Ramos (cell line): Measurements from ENCODE around the gene ABHD17A.
"Not testable (repeated sequence)": the region's sequence is repeated elsewhere in the genome, so short reads cannot be mapped to it uniquely, and the experiment has no call there.

Source experiments
- in situ Hi-C: fragments of 300-500 bp; cut with MboI; formaldehyde crosslinking; loops from one replicate; pipeline ENCODE4 v1.14.3; 2022; ENCODE audit warnings: low sequenced_read_pairs; ENCODE audit not compliant: unreplicated experiment

The ABHD17A gene

DNA sequence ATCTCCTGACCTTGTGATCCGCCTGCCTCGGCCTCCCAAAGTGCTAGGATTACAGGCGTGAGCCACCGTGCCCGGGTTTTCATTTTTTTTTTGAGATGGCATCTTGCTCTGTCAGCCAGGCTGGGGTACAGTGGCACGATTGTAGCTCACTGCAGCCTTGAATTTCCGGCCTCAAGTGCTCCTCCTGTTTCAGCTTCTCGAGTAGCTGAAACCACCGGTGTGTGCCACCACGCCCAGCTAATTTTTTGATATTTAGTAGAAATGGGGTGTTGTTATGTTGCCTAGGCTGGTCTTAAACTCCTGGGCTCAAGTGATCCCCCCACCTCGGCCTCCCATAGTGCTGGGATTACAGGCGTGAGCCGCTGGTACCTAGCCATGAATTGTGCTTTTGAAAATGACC, 25.8 kb upstream of the ABHD17A start:
- in situ Hi-C loops: no loop called here

- in situ Hi-C loops: no loop called here
Measured at GRCh38 chr19:1910177-1910576, 24.9 kb upstream of the ABHD17A start.

DNA sequence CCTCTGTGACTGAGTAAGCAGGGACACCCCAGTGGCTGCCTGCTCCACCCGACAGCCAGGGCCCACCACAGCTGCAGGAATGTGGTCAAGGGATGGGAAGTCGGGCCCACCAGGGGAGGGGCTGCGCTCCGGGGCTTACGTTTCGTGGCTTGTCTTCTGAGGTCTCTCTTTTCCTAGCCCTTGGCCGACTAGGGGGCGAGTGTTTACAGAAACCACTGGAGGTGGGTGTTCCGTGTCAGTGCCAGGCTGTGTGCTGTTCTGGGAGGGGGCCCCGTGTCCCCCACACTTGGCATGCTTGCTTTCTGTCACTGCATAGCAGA, 24.4 kb upstream of the ABHD17A start:
- in situ Hi-C loops: no loop called here

DNA sequence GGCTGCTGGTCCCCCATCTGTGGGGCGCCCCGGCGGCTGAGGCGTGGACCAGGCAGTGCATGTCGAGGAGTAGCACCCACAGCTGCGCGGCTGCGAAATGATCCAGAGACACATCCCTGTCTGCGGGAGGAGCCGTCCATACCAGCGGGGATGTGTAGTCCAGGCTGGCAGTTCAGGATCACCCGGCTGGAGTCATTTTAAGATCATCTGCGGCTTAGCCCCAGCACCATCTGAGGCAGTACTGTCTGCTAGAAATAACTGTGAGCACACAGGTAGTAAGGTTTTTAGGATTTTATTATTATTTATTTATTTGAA, 23.0 kb upstream of the ABHD17A start:
- in situ Hi-C loops: no loop called here

DNA sequence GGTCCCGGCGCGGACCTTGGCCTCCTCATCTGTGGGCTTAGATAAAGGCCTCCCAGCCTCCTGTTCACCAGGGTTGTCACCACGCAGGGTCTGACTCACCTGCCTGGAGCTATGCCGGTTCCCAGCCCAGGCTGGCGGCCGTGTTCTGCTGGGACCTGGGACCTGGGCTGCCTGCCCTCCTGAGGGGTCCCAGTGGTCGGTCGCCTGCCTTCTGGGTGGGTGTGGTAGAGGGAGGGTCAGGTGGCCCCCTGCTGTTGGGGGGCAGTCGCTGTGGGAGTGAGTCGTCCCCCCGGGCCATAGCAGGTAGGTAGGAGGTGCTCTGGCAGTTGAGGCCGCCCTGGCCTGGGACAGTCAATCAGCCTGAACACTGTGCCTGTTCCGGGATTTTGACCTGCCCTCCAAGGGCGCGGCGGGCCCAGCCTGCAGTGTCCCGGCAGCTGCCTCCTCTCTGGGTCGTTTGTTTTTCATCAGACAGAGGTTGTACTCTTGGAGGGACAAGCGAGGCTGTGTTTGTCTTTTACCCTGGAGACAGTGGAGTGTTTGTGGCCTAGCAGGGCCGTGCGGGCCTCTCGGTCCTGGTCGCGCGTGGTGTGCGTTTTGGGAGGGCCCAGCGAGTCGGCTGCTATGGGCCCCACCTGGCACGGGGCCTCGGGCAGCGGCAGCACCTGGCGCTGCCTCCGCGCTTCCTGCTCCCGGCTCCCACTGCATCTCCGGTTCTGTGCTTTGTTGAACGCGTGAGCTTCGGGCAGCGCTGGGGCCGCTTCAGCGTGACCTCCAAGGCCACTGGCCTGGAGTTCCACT, 22.5 kb upstream of the ABHD17A start:
- in situ Hi-C loops: no loop called here

- in situ Hi-C loops: no loop called here
Measured at GRCh38 chr19:1906985-1907562, 21.8 kb upstream of the ABHD17A start.

DNA sequence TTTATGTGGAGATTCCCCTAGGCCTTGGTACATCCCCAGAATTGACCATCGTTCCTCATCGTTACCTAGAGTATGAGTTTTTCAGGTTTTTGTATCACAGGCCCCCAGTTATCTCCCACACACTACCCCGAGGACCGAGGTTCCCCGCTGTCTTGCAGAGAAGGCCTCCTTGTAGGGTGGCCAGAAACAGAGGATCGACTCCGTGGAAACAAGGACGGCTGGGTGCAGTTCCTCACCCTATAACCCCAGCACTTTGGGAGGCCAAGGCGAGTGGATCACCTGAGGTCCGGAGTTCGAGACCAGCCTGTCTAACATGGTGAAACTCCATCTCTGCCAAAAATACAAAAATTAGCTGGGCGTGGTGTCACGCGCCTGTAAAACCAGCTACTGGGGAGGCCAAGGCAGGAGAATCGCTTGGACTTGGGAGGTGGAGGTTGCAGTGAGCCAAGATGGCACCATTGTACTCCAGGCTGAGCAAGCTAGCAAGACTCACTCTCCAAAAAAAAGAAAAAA, 20.6 kb upstream of the ABHD17A start:
- in situ Hi-C loops: no loop called here

DNA sequence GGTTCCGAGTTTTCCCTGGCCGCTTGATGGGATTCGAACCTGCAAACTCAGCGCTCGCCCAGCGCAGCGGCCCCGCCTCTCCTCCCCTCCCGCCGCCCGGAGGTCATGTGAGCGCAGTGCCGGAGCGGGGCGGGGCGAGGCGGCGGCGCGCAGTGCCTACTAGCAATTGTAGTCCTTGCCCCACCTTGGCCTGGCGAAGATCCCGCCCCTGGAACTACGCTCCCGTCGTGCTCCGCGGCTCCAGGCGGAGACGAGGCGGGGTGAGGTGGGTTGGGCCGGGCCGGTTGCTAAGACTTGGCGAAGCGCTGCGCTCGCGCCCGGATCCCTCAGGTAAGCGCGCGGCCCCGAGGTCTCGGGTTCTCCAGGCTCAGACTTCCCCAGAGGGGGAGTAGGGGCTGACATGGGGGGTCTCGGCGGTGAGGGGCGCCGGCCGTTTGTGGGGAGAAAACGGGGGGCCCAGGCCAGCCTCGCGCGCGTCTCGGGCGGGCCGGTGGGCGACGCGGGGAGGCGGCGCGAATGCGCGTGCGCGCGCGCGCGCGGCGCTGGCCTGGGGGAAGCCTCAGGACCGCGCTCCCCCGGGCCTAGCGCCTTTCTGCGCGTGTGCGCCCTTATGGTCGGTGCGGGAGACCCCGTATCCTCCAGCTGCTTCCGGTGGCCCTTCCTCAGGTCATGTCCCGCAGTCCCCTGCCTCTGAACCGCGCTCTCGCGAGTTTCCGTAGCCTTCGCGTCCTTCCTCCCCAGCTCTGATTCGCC, 20.0 kb upstream of the ABHD17A start, which contains the start of the genes ADAT3 and SCAMP4:
ADAT3 (plus strand) TSS at position 290 of the 753 bp plus-strand sequence. CDS start 6,649 bp downstream, outside the sequence.
SCAMP4 (plus strand) TSS at position 290 of the 753 bp plus-strand sequence. CDS start 9,621 bp downstream, outside the sequence.
- in situ Hi-C loops: no loop called here

DNA sequence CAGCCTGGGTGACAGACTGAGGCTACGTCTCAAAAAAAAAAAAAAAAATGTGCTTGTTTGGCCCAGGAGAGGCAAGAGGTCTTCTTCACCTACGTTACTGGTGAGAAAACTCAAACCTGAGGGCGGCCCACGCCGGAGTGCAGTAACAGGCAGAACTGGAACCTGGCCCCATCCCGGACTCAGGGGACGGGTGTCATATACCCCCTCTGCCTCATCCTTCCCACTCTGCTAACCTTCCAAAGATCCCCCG, 19.5 kb upstream of the ABHD17A start:
- in situ Hi-C loops: no loop called here

DNA sequence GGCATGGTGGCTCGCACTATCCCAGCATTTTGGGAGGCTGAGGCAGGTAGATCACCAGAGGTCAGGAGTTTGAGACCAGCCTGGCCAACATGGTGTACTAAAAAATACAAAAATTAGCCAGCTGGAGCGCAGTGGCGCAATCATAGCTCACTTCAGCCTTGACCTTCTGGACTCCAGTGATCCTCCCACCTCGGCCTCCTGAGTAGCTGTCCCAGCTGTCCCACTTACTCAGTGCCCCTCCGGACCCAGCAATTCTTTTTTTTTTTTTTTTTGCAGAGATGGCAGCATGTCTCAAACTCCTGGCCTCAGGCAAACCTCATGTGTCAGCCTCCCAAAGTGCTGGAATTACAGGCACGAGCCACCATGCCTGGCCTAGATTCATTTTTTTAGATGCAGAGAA, 17.6 kb upstream of the ABHD17A start:
- in situ Hi-C loops: no loop called here

- in situ Hi-C loops: no loop called here
Measured at GRCh38 chr19:1901940-1902404, 16.7 kb upstream of the ABHD17A start.

- in situ Hi-C loops: no loop called here
Measured at GRCh38 chr19:1896508-1896907, 11.2 kb upstream of the ABHD17A start.

DNA sequence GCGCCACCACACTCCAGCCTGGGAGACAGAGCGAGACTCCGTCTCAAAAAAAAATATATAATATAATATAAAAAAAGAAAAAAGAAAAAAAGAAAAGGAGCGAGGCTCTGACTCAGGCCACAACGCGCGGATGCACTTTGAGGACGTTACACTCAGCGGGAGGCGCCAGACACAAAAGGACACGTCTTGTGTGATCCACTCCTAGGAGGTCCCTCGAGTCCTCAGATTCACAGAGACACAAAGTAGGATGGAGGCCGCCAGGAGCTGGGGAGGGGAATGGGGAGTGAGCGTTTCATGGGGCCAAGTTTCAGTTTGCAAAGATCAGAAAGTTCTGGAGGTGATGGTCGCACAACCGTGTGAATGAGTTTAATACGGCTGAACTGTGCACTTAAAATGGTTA, 8.5 kb upstream of the ABHD17A start:
- in situ Hi-C loops: no loop called here

GRCh38 chr19:1889907-1890306, 4.6 kb upstream of the ABHD17A start:
- in situ Hi-C loops: no loop called here

- in situ Hi-C loops: no loop called here
Measured at GRCh38 chr19:1888385-1888784, 3.1 kb upstream of the ABHD17A start.

DNA sequence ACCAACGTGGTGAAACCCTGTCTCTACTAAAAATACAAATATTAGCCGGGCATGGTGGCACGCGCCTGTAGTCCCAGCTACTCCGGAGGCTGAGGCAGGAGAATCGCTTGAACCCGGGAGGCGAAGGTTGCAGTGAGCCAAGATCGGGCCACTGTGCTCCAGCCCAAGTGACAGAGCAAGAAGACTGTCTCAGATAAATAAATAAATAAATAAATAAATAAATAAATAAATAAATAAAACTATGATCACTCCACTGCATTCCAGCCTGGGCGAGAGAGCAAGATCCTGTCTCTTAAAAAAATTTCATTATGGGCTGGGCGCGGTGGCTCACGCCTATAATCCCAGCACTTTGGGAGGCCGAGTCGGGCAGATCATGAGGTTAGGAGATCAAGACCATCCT, 1.1 kb upstream of the ABHD17A start:
- in situ Hi-C loops: not testable (repeated sequence)

DNA sequence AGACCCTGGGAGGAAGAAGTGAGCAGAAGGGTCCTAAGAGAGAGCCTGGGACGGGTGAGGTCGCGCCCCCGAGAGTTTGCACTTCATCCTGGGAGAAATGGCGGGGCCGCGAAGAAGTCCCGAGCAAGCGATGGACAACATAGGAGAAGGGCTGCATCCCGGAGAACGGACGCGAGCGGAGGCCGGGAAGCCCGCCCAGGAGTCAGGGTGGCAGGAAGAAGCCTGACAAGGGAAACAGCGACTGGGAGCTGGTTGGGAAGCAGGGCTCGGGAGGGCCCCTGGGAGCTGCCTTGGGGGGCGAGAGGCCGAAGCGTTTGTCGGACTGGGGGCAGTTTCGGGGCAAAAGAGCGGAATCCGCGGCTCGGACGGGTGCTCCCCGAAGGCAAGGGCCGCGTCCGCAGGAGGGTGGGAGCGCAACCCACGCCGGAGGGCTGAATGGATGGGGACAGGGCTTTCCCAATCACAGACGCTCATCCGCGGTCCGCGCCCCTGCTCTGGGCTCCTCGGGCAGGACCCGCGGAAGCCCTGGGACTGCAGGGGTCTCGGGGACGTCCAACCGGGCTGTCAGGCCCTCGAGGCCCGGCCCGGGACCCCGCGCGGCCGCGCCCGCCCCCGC, 469 bp downstream of the ABHD17A start:
- in situ Hi-C loops: no loop called here

GRCh38 chr19:1884291-1884718, 991 bp downstream of the ABHD17A start:
- in situ Hi-C loops: no loop called here

GRCh38 chr19:1883784-1884183, 1.5 kb downstream of the ABHD17A start:
- in situ Hi-C loops: no loop called here

DNA sequence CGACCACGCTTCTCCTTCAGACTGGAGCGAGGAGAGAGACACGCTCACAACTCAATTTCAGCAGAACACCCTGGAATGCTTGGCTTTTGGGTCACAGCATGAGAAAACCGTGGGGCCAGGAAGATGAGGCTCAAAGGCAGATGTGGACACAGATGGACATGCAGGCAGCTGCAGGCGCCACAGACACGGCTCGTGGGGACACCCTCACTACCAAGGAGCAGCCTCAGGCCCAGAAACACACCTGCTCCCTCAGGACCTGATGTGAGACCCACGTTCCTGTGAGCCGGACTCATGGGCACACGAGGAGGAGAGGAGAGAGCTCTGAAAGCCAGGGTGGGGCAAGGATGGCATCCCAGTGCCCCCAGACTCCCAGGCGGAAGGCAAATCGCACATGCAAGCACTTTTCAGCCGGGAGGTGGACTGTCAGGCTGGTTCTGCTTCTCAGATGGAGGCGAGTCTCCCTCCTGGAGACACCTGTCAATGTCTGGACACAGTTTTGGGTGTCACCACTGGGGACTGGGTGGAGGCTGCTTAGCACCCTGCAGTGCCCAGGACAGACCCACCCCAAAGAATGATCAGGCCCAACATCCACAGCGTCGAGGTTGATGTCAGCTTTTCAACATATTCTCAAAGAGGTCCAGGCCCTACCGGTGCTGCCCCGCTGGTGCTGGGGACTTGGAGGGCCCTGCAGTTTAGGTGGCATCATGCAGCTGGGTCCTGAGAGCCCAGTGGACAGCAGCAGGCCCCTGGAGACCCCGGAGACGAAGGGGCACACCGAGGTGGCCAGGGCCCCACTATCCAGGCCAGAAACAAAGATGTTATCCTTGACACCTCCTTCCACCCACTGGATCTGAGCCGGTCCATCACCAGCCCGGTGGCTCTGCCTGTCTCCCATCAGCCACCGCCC, 2.3 kb downstream of the ABHD17A start:
- in situ Hi-C loops: no loop called here
